ENCODE data around the gene NEMP2.

- no peak for TF ChIP-seq EP300 (IDR thresholded peaks at IDR 0.05; ENCODE audit: borderline replicate concordance)
- no peak for TF ChIP-seq RAD21 (IDR thresholded peaks at IDR 0.05; ENCODE audit: low read depth)
- TF ChIP-seq, protein P1, sequence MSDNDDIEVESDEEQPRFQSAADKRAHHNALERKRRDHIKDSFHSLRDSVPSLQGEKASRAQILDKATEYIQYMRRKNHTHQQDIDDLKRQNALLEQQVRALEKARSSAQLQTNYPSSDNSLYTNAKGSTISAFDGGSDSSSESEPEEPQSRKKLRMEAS (IDR thresholded peaks at IDR 0.05): no peak
- TF ChIP-seq, protein P2, sequence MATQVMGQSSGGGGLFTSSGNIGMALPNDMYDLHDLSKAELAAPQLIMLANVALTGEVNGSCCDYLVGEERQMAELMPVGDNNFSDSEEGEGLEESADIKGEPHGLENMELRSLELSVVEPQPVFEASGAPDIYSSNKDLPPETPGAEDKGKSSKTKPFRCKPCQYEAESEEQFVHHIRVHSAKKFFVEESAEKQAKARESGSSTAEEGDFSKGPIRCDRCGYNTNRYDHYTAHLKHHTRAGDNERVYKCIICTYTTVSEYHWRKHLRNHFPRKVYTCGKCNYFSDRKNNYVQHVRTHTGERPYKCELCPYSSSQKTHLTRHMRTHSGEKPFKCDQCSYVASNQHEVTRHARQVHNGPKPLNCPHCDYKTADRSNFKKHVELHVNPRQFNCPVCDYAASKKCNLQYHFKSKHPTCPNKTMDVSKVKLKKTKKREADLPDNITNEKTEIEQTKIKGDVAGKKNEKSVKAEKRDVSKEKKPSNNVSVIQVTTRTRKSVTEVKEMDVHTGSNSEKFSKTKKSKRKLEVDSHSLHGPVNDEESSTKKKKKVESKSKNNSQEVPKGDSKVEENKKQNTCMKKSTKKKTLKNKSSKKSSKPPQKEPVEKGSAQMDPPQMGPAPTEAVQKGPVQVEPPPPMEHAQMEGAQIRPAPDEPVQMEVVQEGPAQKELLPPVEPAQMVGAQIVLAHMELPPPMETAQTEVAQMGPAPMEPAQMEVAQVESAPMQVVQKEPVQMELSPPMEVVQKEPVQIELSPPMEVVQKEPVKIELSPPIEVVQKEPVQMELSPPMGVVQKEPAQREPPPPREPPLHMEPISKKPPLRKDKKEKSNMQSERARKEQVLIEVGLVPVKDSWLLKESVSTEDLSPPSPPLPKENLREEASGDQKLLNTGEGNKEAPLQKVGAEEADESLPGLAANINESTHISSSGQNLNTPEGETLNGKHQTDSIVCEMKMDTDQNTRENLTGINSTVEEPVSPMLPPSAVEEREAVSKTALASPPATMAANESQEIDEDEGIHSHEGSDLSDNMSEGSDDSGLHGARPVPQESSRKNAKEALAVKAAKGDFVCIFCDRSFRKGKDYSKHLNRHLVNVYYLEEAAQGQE (IDR thresholded peaks at IDR 0.05; ENCODE audit: low read depth): no peak
- TF ChIP-seq TAF1 (IDR thresholded peaks at IDR 0.05; ENCODE audit: low read depth): no peak
- TF ChIP-seq CREB1 (IDR thresholded peaks at IDR 0.05; ENCODE audit: low read depth): no peak
- TF ChIP-seq USF1 (IDR thresholded peaks at IDR 0.05): no peak
- no peak for TF ChIP-seq FOXM1 (IDR thresholded peaks at IDR 0.05; ENCODE audit: borderline replicate concordance, low read depth)
- TF ChIP-seq YY1 (IDR thresholded peaks at IDR 0.05; ENCODE audit: low read depth): no peak
- no peak for TF ChIP-seq ZBTB7A (IDR thresholded peaks at IDR 0.05; ENCODE audit: low read depth)
- TF ChIP-seq TEAD4 (IDR thresholded peaks at IDR 0.05): no peak
- TF ChIP-seq CEBPB (IDR thresholded peaks at IDR 0.05): no peak
Observed at GRCh38 chr2:190554357-190555006, 20.0 kb upstream of the NEMP2 start.
